Naive thymus-derived CD4-positive, alpha-beta T cell (primary cell): ENCODE results near the gene PIP4K2A. TPM values are rescaled to one million over a fixed set of nuclear protein-coding genes. Genes with fewer than 3 reads are reported as not detected.

Source experiments
- ATAC-seq: fragments of 150-1000 bp; cut with Tn5 transposase; 2 replicates; pipeline ENCODE4 v1.10.0; 2021; ENCODE audit warnings: mild to moderate bottlenecking, moderate library complexity
- CTCF ChIA-PET: fragments of 350-600 bp; sonication (Branson Sonifier 250); formaldehyde crosslinking; loops from one replicate; lab custom pipeline; 2021; ENCODE audit warnings: antibody characterized with exemption; lab: Charles Lee
- POLR2A ChIA-PET: fragments of 350-600 bp; sonication (Branson Sonifier 250); formaldehyde crosslinking; loops from one replicate; lab custom pipeline; 2021; ENCODE audit warnings: antibody characterized with exemption, inconsistent platforms; lab: Charles Lee
- DNase-seq, 9 donors: peaks; one replicate each; pipeline versions ENCODE4 v3.0.0 to v3.0.0-alpha.2; 2020 to 2022; ENCODE audit warnings: mixed read lengths in 1 of 9
- H3K27ac ChIP-seq: one replicate; pipeline ENCODE4 v1.7.0; 2013; ENCODE audit warnings: mild to moderate bottlenecking, low read depth, low read length, moderate library complexity
- H3K27me3 ChIP-seq, 2 donors: one replicate each; pipeline ENCODE4 v1.7.0; 2013; ENCODE audit warnings: low read length in 2 of 2, mild to moderate bottlenecking in 2 of 2, moderate library complexity in 2 of 2; ENCODE audit not compliant: control insufficient read depth in 2 of 2, insufficient read depth in 2 of 2
- H3K36me3 ChIP-seq, 3 experiments: 1 replicate in 2 of 3; 2 replicates in 1 of 3; pipeline ENCODE4 v1.7.0; 2013; ENCODE audit warnings: low read length in 3 of 3, mild to moderate bottlenecking in 3 of 3, moderate library complexity in 1 of 3; ENCODE audit not compliant: insufficient read depth in 3 of 3, control insufficient read depth in 2 of 3
- H3K4me1 ChIP-seq, 2 donors: one replicate each; pipeline ENCODE4 v1.7.0; 2013; ENCODE audit warnings: low read length in 2 of 2, mild to moderate bottlenecking in 2 of 2, moderate library complexity in 1 of 2; ENCODE audit not compliant: control insufficient read depth in 2 of 2, insufficient read depth in 2 of 2
- H3K4me3 ChIP-seq: 2 replicates; pipeline ENCODE4 v1.7.0; 2013; ENCODE audit warnings: mild to moderate bottlenecking, low read length
- H3K9me3 ChIP-seq, 3 experiments: 1 replicate in 2 of 3; 2 replicates in 1 of 3; pipeline ENCODE4 v1.7.0; 2013; ENCODE audit warnings: low read length in 3 of 3; ENCODE audit not compliant: control insufficient read depth in 2 of 3
- H3K27ac Mint-ChIP-seq, 9 donors: one replicate each; pipeline ENCODE4 v1.8.0; 2020 to 2022; ENCODE audit warnings: mixed read lengths in 9 of 9, mild to moderate bottlenecking in 8 of 9, moderate library complexity in 5 of 9, inconsistent platforms in 2 of 9
- H3K27me3 Mint-ChIP-seq, 5 donors: one replicate each; pipeline ENCODE4 v1.8.0; 2021 to 2022; ENCODE audit warnings: mixed read lengths in 5 of 5, mild to moderate bottlenecking in 1 of 5
- H3K36me3 Mint-ChIP-seq, 5 donors: one replicate each; pipeline ENCODE4 v1.8.0; 2020 to 2022; ENCODE audit warnings: mixed read lengths in 5 of 5, mild to moderate bottlenecking in 3 of 5, inconsistent platforms in 1 of 5
- H3K4me1 Mint-ChIP-seq, 7 donors: one replicate each; pipeline ENCODE4 v1.8.0; 2020 to 2022; ENCODE audit warnings: mixed read lengths in 7 of 7, mild to moderate bottlenecking in 3 of 7, inconsistent platforms in 1 of 7
- H3K4me3 Mint-ChIP-seq, 10 donors: one replicate each; pipeline ENCODE4 v1.8.0; 2020 to 2022; ENCODE audit warnings: mild to moderate bottlenecking in 10 of 10, mixed read lengths in 10 of 10, moderate library complexity in 6 of 10, inconsistent platforms in 2 of 10
- H3K9me3 Mint-ChIP-seq, 11 donors: one replicate each; pipeline ENCODE4 v1.8.0; 2020 to 2022; ENCODE audit warnings: mixed read lengths in 11 of 11, mild to moderate bottlenecking in 4 of 11, inconsistent platforms in 1 of 11, moderate library complexity in 1 of 11
- intact Hi-C, 2 donors: fragments of 100-400 bp; cut with micrococcal nuclease; formaldehyde crosslinking; loops; one replicate each; pipeline ENCODE4 v1.15.1; 2023
- polyA plus RNA-seq, 2 donors: library from polyadenylated mRNA; unstranded; fragments of 300-500 nt; fragmentation: Illumina TruSeq; gene quantifications; one replicate each; pipeline ENCODE4 v1.2.3, GENCODE V29; 2021
- total RNA-seq, 6 experiments: library from RNA in 5 of 6; stranded (reverse) in 5 of 6; gene quantifications; 1 replicate in 5 of 6; 2 replicates in 1 of 6; pipeline ENCODE4 v1.2.3 and lab custom pipeline; 2021 to 2026

Gene PIP4K2A
- total and polyA plus RNA-seq, 7 experiments from 2014 or later = 40.9 to 152 (median 134) TPM

DNA sequence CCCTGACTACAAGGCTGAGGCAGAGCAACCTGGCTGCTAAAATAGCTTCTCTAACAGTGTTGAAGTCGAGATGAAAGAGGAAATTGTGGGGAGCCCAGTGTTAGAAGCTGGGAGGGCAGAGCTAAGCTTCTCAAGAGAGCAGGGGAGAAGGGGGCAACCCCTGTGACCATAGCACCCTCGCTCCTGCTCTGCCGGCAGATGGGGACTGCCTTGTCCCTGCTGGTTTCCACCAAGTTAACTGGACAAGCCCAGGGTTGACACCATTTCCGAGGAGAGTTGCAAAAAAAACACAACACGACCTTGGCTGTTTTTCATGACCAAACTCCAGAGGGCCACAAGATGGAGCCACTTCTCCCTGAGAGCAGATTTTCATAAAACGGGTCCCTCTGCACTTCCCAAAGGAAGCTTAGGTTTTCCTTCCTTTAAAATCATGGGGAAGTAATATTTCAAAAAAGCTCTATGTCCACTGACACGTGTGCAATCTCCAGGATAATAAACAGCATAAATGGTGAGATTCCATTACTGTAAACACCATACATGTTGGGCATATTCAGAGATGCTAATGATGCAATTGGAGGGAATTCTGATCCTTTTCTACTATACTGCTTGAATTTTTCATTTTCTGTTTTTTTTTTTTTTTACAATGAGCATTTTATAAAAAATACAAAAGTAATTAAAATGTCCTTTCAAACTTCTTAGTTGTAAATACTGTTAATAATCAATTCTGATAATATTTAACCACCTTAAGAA, 140.4 kb downstream of the PIP4K2A start:
- Histone ChIP-seq H3K27me3 (no peaks in the 10 kb centered on the region), H3K27ac (no peak overlapping the region), H3K9me3 (no peaks in the 10 kb centered on the region), H3K4me3 (no peak overlapping the region), H3K4me1 (peaks cover 0 to 33% of the 10 kb centered on the region in 2 donors), H3K36me3 (peaks cover 4 to 50% (median 32%) of the 10 kb centered on the region in 3 experiments)
- CTCF ChIA-PET = interaction anchor here (0.6 to 6.1 kb wide), 24 partner anchors 11 to 582 kb away, joined by 3 to 47 read pairs (median 4); partner anchors contain the start of genes COMMD3 and DNAJC1
- peak overlapping the region; percentile 8 to 91 (median 62) for H3K27ac Mint-ChIP-seq
- H3K27me3 Mint-ChIP-seq = no peaks in the 10 kb centered on the region
- peaks cover 0 to 3% (median 0%) of the 10 kb centered on the region in 11 donors for H3K9me3 Mint-ChIP-seq
- DNase-seq = peak in 5 of 9 donors; percentile 16 to 26 (median 24)
- H3K36me3 Mint-ChIP-seq = peaks cover 11 to 53% (median 32%) of the 10 kb centered on the region in 5 donors
- intact Hi-C loops = loop anchor here (1.0 to 10.0 kb wide), 6 partner anchors 38 to 1079 kb away; partner anchors contain the start of gene PIP4K2A (in 1 of the 2)
- ATAC-seq = peak; percentile 67
- peak overlapping the region in 2 of 10 donors; percentile 24 to 66 for H3K4me3 Mint-ChIP-seq
- peaks cover 32 to 80% (median 62%) of the 10 kb centered on the region in 7 donors for H3K4me1 Mint-ChIP-seq
- POLR2A ChIA-PET = interaction anchor here (0.9 to 1.7 kb wide), 3 partner anchors 81 to 140 kb away, joined by 3 to 5 read pairs (median 4); partner anchors contain the start of gene PIP4K2A

DNA sequence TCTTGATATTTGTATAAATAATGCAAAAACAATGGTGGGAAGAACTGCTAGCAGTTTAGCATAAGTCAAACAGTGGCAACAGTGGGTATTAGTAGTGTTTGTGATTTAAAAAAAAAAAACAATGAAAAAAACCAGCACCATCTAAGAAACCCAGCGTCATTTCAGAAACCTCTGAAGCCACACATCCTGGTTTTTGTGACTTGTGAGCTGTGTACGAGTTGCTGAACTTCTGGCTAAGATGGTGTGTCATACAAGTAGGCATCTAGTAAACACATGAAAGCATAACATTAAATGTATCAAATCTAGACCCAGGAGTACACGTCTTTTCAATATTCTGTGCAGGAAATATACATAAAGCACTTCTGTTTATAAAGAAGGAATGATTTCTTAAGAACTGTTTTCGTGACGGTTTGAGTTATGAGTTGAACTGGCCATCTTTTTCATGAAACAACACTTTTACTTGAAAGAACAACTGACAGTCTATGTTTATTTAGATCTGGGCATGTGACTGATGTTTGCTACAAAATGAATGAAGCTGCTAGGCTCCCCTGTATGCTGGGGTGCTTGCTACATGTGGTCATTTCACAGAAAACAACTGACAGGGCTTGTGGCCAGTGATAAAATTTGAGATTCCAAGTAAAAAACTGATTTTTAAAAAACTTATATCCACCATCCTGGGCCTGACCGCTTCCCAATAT, 143.5 kb downstream of the PIP4K2A start:
- Mint-ChIP-seq H3K36me3 (peaks cover 17 to 60% (median 40%) of the 10 kb centered on the region in 5 donors), H3K9me3 (no peaks in the 10 kb centered on the region), H3K4me1 (peaks cover 29 to 77% (median 58%) of the 10 kb centered on the region in 7 donors), H3K27me3 (no peaks in the 10 kb centered on the region), H3K27ac (peak overlapping the region in 8 of 9 donors; percentile 32 to 86 (median 68)), H3K4me3 (peak overlapping the region in 1 of 10 donors; percentile 55)
- Histone ChIP-seq H3K27me3 (no peaks in the 10 kb centered on the region), H3K27ac (no peak overlapping the region), H3K36me3 (peaks cover 4 to 54% (median 36%) of the 10 kb centered on the region in 3 experiments), H3K4me1 (peaks cover 0 to 33% of the 10 kb centered on the region in 2 donors), H3K9me3 (no peaks in the 10 kb centered on the region), H3K4me3 (no peak overlapping the region)
- ATAC-seq (peak; percentile 68), DNase-seq (peak in 4 of 9 donors; percentile 18 to 51 (median 31))
- intact Hi-C loops = loop anchor here (1.0 to 10.0 kb wide), 5 partner anchors 16 to 1076 kb away; partner anchors contain the start of gene PIP4K2A (in 1 of the 2)
- CTCF ChIA-PET = interaction anchor here (6.1 kb wide), 1 partner anchor 418 kb away, joined by 47 read pairs; no protein-coding TSS in a partner anchor
- POLR2A ChIA-PET = no interaction called here

DNA sequence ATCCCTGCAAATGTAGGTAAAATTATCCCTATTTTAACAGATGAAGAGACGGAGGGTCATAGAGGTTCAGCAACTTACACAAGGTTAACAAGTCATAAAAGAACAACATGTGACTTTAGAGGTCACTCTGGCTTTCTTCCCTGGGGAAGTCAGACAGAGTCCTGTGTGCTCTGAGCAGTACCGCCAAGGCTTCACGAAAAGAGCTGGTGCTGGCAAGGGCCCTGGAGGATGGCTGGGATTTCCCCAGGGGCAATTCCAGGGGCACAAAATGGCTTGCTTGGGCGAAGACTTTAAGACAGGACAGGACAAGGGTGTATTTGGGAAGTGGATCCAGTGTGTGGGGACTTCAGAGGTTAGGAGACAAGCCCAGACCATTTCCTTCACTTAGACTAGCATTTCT, 144.1 kb downstream of the PIP4K2A start:
- no peaks in the 10 kb centered on the region for H3K9me3 ChIP-seq
- ChIA-PET CTCF (interaction anchor here (0.6 kb wide), 1 partner anchor 84 kb away, joined by 3 read pairs; no protein-coding TSS in a partner anchor), POLR2A (no interaction called here)
- H3K27me3 ChIP-seq = no peaks in the 10 kb centered on the region
- Mint-ChIP-seq H3K27me3 (no peaks in the 10 kb centered on the region), H3K4me1 (peaks cover 26 to 74% (median 58%) of the 10 kb centered on the region in 7 donors), H3K27ac (peak overlapping the region; percentile 2 to 80 (median 45)), H3K4me3 (peak overlapping the region in 1 of 10 donors; percentile 60), H3K9me3 (no peaks in the 10 kb centered on the region), H3K36me3 (peaks cover 17 to 58% (median 37%) of the 10 kb centered on the region in 5 donors)
- H3K27ac ChIP-seq = no peak overlapping the region
- H3K36me3 ChIP-seq = peaks cover 4 to 54% (median 35%) of the 10 kb centered on the region in 3 experiments
- H3K4me3 ChIP-seq = no peak overlapping the region
- DNase-seq (no peak), ATAC-seq (no peak)
- intact Hi-C loops = loop anchor here (1.0 to 10.0 kb wide), 5 partner anchors 17 to 1075 kb away; partner anchors contain the start of gene PIP4K2A (in 1 of the 2)
- peaks cover 0 to 33% of the 10 kb centered on the region in 2 donors for H3K4me1 ChIP-seq

DNA sequence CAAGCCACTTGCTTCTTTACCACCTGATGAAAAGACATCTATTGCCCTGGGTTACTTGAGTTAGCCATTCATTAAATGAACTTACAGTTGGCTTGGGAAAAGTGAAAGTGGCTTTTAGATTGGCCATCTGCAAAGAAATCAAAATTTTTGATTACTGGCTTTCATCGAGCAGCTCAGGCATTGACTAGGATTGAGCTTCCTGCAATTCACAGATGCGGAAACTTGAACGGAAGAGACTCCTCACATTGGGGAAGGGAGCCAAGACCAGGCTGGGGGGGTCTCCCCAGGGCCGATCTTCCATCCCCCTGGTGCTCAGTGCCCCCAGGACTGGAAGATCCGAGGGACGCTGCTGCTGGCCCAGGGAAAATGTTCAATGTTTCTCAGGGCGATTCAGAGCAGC, 145.4 kb downstream of the PIP4K2A start:
- Histone ChIP-seq H3K27me3 (no peaks in the 10 kb centered on the region), H3K4me1 (peaks cover 0 to 31% of the 10 kb centered on the region in 2 donors), H3K4me3 (no peak overlapping the region), H3K9me3 (no peaks in the 10 kb centered on the region), H3K27ac (no peak overlapping the region), H3K36me3 (peaks cover 4 to 65% (median 38%) of the 10 kb centered on the region in 3 experiments)
- ChIA-PET CTCF (no interaction called here), POLR2A (interaction anchor here (0.8 kb wide), 1 partner anchor 132 kb away, joined by 3 read pairs; no protein-coding TSS in a partner anchor)
- peak overlapping the region in 2 of 9 donors; percentile 17 to 61 for H3K27ac Mint-ChIP-seq
- no peaks in the 10 kb centered on the region for H3K27me3 Mint-ChIP-seq
- peaks cover 28 to 76% (median 60%) of the 10 kb centered on the region in 7 donors for H3K4me1 Mint-ChIP-seq
- ATAC-seq (no peak), DNase-seq (no peak)
- no peaks in the 10 kb centered on the region for H3K9me3 Mint-ChIP-seq
- intact Hi-C loops = no loop called here
- no peak overlapping the region for H3K4me3 Mint-ChIP-seq
- H3K36me3 Mint-ChIP-seq = peaks cover 17 to 64% (median 44%) of the 10 kb centered on the region in 5 donors

DNA sequence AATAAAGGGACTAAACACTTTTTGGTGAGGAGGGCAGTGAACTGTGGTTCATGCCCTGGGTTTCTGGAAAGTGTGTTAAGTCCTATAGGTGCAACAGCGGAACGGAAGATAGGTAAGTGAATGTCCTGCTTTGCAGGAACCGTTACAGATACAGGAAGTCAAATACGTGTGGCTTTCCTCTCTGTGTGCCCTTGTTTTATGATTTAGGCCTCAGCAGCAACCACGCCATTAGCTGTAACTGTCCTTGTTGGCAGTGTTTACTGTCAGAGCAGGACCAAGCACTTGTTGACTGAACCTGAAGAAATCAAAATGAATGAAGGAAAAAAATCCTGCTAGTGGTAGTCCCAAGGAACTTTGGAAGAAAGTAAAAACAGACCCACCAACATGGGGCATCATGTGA, 150.3 kb downstream of the PIP4K2A start:
- POLR2A ChIA-PET = no interaction called here
- Mint-ChIP-seq H3K27ac (peak overlapping the region; percentile 40 to 89 (median 59)), H3K36me3 (peaks cover 24 to 74% (median 33%) of the 10 kb centered on the region in 5 donors), H3K9me3 (no peaks in the 10 kb centered on the region), H3K4me3 (no peak overlapping the region), H3K4me1 (peaks cover 19 to 42% (median 32%) of the 10 kb centered on the region in 7 donors), H3K27me3 (no peaks in the 10 kb centered on the region)
- CTCF ChIA-PET = no interaction called here
- H3K4me3 ChIP-seq = no peak overlapping the region
- DNase-seq = no peak
- peaks cover 0 to 6% of the 10 kb centered on the region in 2 donors for H3K4me1 ChIP-seq
- H3K27ac ChIP-seq = no peak overlapping the region
- peaks cover 0 to 69% (median 36%) of the 10 kb centered on the region in 3 experiments for H3K36me3 ChIP-seq
- intact Hi-C loops = no loop called here
- no peak for ATAC-seq
- H3K9me3 ChIP-seq = no peaks in the 10 kb centered on the region
- H3K27me3 ChIP-seq = no peaks in the 10 kb centered on the region

DNA sequence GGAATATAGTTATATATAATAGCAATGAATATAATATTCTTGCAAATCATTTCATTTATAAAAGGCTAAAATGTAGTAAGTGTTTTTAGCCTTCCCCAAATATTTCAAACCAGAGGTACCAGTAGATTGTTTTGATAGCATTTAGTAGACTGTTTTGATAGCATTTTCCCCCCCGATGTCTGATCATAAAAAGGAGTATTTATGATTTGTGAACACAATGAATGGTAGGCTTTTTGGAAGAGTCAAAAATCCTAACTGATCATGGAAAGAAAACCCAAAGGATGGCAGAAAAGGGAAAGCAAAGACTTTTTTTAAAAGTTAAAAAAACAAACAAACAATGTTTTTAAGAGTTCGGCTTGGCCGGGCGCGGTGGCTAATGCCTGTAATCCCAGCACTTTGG, 152.5 kb downstream of the PIP4K2A start:
- Histone ChIP-seq H3K27me3 (no peaks in the 10 kb centered on the region), H3K4me1 (peaks cover 0 to 6% of the 10 kb centered on the region in 2 donors), H3K4me3 (no peak overlapping the region), H3K9me3 (no peaks in the 10 kb centered on the region), H3K27ac (no peak overlapping the region), H3K36me3 (peaks cover 0 to 49% (median 25%) of the 10 kb centered on the region in 3 experiments)
- Mint-ChIP-seq H3K4me1 (peaks cover 16 to 35% (median 24%) of the 10 kb centered on the region in 7 donors), H3K27me3 (no peaks in the 10 kb centered on the region), H3K27ac (no peak overlapping the region), H3K4me3 (no peak overlapping the region), H3K36me3 (peaks cover 17 to 66% (median 26%) of the 10 kb centered on the region in 5 donors), H3K9me3 (no peaks in the 10 kb centered on the region)
- ChIA-PET CTCF (no interaction called here), POLR2A (no interaction called here)
- DNase-seq (no peak), ATAC-seq (no peak)
- intact Hi-C loops = no loop called here
